Measurements from ENCODE around the gene KIAA1958.
A peak's percentile ranks its signal among the peaks of the same experiment; 100 is the strongest.
"Not testable (repeated sequence)": the region's sequence is repeated elsewhere in the genome, so short reads cannot be mapped to it uniquely, and the experiment has no call there.

KIAA1958 gene

DNA sequence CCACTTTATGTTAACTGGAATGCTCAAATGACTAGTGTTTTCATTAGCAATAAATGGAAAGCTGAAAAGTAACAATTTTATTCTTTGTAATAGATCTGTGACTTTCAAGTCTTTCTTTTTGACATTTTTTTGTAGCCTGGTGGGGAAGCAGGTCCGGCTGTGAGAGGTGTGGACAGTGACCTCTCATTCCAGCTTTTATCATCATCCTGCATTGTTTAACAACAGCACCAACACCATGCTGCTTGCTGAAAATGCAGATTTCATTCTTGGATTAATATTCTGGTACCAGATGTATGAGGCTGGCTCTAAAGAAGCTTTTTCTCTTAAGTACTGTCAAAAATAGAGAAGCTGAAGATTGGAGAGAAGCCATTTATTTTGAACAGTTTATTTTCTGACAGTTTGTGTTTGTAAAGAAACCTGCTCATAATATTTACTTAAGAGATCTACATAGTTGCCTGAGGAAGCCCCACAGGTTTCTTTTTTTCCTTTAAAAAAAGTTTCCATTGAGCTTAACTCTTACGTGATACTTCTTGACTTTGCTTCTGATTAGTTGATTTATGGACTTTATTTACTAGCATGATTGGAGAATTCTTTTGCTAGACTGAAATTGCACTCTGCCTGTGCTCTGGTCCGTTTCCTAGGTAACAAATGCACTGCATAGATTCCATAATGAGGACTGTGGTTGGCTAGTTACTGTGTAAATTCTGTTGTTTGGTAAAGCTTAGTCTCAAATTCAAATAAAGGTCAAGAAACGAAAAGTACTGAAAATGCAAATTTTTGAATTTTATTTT lies 3.4 kb downstream of the KIAA1958 start:
- no peak for DNase-seq

DNA sequence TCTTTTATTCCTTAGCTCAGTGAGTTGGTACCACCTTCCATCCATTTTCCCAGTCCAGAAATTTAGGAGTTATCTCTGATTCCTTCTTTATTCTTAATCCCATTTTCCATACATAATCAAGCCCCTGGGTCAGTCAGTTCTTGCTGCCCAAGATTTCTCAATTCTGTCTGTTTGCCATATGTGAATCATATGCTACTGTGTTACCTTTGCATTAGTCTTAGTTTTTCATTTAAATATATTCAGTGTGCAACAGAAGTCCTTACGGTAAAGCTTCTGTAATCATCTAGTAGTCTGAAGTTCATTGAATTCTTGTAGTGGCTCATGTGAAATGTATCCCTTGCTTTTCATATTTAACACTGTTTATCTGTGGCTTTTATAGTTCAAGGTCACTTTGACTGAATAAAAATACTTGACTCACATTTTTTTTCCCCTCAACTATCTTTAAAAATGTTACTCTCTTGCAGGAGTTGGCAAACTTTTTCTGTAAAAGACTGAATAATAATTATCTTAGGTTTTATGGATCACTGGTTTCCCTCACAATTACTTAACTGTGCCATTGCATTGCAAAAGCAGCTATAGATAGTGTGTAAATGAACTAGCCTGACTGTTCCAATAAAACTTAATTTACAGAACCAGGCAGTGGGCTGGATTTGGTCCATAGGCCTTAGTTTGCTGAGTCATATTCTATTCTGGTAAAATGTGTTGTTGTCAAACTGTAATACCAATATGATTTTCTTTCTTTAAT lies 6.9 kb downstream of the KIAA1958 start:
- no peak for DNase-seq

DNA sequence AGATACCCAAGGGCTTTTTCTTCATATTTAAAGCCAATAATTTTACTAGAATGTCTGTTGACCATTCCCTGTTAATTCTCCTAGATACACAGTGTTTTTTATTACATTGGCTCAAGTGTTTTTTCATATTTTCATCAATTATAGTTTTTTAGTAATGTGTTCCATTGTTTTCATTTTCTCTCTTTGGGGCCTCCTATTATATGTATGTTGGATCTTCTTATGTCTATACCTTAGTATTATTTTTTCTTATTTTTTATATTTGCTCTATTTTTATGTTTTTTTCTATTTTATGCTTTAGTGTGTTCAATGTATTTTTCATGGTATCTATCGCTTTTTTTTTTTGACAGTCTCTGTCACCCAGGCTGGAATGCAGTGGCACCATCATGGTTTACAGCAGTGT lies 7.5 kb downstream of the KIAA1958 start:
- DNase-seq: no peak

DNA sequence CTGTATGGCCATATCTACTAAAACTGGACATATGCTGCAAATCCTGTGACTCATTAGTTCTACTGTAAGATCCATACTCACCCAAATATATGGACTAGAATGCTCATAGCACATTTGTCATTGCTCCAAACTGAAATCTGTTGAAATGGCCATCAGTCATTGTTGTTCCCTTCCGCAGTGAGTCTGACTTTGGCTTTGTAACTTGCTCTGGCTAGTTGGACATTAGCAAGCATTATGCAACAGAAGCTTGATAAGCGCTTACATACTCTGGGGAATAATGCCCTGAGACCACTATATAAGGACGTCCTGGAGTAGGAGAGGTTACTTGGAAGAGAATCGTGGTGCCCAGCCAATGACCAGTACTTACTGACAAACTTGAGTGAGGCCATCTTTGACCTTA lies 9.0 kb downstream of the KIAA1958 start:
- DNase-seq: no peak

DNA sequence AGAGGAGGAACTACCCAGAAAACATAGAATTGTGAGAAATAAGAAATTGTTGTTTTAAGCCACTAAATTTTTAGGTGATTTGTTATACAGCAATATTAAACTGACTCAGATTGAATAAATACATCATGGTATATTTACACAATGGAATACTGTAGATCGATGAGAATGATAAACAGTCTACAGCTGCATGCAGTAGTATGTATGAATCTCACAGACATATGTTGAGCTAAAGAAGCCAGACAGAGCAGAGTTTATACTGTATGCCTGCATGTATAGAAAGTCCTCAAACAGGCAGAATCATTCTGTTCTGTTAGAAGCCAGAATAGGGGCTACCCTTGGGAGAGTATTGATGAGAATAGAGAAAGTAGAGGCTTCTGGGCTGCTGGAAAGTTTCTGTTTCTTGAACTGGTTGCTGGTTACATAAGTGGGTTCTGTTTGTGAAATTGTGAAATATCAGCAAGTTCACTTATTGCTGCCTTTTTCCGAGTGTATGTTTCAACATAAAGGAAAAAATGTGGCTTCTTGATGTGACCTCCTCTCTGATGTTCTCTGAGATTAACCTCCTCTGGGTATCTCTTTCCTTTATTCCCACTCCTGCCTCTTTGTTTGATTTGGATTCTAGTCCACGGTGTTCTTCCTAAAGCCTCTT lies 9.6 kb downstream of the KIAA1958 start:
- DNase-seq: peak; percentile 76 to 78

DNA sequence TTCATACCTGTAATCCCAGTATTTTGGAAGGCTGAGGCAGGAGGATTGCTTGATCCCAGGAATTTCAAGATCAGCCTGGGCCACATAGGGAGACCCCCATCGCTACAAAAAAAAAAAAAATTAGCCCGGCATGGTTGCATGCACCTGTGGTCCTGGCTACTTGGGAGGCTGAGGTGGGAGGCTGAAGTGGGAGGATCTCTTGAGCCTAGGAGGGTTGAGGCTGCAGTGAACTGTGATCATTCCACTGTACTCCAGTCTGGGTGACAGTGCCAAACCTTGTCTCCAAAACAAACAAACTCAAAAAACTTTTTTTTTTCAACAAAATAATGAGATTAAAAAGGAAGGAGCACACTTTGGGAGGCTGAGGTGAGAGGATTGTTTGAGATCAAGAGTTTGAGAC lies 14.2 kb downstream of the KIAA1958 start:
- no peak for DNase-seq

DNA sequence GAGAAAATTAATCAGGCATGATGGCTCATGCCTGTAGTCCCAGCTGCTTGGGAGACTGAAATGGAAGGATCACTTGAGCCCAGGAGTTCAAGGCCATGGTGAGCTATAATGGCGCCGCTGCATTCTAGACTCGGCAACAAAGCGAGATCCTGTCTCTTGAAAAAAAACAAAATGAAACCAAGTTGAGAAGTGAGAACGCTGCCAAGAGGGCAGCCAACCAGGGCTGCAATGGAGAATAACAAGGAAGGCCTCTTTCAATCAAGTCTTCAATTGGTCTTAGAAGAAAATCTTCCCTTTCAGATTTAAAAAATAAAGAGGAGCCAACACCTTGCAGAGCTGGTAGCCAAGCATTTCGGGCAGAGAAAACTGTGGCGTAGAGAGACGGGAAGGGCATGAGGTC lies 14.7 kb downstream of the KIAA1958 start:
- no peak for DNase-seq

DNA sequence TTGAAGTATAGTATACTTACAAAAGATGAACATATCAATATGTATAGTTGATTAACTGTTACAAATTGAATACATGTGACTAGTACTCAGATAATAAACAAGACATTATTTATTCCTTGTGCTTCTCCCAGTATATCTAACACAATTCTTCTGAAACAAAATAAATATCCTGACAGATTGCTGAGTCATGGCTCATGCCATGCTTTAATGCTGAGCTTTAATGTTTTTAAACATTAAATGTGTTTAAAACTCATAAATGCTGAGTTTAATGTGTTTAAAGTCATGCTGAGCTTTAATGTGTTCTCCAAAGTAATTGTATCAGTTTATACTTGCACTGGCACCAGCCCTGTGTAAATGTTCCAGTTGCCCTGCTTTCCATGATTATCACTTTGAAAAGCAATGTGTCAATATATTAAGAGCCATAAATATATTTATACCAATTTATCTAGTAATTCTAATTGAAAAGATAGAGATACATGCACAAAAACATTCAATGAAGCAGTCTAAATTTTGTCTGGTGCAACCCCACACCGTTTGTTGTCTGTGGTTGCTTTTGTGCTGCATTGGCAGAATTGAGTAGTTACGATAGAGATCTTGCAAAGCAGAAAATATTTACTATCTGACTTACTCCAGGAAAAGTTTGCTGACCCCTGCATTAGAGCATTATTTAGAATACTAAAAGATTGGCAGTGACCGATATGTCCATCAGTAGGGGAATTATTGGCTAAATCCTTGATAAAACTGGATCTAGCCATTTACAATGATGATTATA lies 15.7 kb downstream of the KIAA1958 start:
- DNase-seq: no peak

DNA sequence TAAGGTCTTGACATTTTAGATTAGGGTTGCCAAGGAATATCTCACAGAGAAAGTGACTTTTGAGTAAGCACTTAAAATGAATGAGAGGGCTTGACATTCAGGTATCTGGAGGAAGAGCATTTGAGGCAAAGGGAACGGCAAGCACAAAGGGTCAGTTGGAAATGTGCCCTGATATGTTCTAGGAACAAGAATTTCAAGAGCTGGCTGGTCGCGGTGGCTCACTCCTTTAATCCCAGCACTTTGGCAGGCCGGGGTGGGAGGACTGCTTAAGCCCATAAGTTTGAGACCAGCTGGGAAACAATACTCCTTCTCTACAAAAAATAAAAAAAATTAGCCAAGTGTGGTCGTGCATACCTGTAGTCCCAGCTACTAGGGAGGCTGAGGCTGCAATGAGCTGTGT lies 16.5 kb downstream of the KIAA1958 start:
- no peak for DNase-seq

DNA sequence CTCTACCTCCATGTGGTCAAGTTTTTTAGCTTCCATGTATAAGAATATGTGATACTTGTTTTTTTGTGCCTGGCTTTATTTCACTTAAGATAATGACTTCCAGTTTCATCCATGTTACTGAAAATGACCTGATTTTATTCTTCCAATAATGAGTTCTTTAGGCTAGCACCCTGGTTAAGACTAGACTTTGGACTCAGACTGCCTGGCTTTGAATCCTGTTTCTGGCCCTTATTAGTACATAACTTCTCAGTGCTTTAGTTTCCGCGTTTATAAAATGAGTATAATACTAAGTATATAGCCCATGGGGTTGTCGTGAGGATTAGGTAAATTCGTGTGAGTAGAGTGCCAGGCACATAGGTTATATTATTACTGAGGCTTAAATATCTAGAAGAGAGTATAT lies 18.5 kb downstream of the KIAA1958 start:
- DNase-seq: no peak

DNA sequence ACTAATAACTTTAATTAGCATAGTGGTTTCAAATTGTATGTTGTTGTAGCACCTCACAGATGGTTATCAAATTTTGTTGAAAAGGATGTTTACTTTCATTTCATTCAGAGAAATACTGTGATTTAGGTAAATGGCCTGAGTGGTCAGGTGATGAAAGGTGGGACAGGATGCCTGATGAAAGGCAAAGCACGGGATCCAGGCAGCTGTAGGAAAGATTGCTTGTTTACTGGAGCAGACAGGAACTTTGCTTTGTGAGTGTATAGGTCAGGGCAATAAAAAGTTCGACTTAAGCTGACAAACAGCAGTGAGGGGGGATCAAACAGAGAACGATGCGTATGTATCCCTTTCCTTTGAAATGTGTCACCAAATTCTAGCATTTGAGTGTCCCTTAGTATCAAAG lies 19.0 kb downstream of the KIAA1958 start:
- DNase-seq: no peak

DNA sequence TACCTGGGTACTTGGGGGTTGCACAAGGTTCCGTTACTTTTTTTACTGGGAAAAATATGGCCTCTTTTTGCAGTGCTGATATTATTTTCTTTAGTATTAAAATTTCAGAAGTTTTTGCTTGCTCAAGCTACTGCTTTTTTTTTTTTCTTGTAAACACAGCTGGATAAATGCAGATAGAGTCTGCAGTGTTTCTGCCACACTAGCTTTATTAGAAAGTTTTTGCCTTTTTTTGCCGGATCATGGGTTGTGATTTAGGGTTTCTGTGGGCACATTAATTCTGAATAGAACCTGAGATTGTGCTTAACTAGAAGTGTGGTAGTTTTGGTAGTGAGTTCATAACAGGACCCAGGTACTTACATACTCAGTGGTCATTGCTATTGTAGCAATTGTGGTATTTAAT lies 19.9 kb downstream of the KIAA1958 start:
- DNase-seq: no peak

DNA sequence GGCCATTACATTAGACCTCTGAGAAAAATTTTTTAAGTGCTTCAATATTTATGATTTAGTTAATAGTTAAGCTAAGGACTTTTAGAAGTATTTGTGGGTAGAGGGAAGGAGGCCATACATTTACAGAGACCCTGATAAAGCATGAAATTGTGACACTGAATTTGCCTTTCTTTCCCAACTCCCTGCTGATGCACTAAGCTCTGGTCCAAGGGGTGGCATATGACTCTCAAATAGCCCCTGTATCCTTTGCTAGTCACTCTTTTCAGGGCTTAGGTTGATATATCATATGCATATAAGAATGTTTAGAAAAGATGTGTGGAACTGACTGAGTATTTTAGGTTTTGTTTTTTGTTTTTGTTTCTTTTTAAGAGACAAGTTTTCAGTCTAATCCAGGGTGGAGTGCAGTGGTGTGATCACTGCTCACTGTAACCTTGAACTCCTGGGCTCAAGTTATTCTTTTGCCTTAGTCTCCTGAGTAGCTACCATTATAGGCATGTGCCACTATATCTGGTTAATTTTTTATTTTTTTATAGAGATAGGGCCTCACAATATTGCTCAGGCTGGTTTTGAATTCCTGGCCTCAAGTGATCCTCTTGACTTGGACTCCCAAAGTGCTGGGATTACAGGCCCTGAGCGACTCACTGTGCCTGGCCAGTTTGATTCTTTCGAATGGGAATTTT lies 20.5 kb downstream of the KIAA1958 start:
- no peak for DNase-seq

DNA sequence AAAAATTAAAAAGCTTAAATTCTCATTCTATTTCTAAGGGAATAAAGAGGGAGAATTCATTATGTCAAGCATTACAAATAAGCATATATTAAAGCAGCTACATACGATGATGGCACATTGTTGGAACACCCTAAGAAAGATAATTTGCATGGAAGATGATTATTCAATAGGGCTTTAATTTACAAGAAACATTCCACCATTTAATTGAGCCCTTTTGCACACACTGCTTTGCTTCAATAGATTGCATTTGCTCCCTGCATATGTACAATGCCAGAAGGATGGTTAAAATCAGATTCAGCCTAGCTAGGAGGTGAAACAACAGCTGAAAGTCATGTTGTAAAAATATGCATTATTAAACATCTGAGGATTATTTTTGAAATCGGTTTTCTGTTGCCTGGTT lies 21.8 kb downstream of the KIAA1958 start:
- no peak for DNase-seq

DNA sequence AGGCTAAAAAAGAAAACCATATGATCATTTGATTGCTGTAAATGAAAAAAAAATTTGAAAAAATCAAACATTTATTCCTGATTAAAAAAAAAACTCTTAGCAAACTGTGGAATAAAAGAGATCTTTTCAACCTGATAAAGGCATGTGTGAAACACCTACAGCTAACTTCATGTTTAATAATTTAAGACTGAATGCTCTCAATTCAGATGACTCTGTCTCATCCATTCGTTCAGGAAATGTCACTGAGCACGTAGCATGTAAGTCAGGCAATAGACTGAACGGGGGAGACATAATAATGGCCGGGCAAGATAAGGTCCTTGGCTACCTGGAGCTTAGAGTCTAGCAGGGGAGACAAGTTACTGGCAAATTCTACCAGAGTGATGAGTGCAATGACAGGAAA lies 25.8 kb downstream of the KIAA1958 start:
- DNase-seq: not testable (repeated sequence)

DNA sequence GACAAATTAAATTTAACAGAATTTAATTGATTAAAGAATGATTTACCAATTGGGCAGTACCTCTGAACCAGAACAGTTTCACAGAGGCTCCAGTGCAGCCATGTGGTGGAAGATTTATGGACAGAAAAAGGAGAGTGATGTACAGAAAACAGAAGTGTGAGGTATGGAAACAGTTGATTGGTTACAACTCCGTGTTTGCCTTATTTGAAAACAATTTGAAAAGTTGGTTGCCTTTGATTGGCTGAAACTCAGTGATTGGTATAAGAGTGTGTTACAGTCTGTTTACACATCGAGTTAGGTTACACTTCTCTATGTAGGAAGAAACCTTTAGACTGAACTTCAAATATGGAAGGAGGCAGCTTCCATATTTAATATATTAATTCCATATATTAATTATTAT lies 30.1 kb downstream of the KIAA1958 start:
- no peak for DNase-seq

DNA sequence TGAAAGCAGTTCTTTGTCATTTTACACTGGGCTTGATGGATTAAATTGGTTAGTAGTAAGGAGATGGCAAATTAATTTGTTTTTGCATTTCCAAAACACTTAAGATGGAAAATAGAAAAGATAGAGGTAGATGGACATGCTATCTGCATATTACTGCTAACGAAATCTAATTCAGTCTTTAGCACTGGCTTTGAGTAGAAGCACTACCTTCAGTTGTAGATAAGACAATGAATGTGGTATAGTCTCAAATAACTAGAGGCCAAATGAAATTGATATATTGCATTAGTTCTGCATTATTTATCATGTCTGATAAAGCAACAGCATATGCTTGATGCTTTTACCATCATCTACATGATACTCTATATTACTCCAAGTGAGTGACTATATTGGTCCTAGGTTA lies 33.4 kb downstream of the KIAA1958 start:
- DNase-seq: no peak

DNA sequence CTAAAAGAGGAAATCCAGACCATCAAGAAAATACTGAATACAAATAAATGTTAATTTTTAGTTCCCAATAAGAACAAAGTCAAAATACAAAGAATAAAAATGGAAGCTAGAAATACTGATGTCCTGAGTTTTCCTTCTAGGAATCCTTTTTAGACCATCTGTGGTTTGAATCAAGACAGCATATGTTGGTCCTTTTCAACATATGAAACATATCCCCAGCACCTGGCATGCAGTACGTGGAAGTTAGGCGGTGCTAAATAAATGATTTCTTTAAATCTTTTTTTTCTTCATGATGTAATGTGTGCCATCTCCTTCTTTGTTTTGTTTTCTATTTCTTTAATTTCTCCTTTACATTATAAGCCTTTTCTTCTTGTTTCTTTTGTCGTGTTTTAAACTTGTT lies 34.0 kb downstream of the KIAA1958 start:
- DNase-seq: no peak

DNA sequence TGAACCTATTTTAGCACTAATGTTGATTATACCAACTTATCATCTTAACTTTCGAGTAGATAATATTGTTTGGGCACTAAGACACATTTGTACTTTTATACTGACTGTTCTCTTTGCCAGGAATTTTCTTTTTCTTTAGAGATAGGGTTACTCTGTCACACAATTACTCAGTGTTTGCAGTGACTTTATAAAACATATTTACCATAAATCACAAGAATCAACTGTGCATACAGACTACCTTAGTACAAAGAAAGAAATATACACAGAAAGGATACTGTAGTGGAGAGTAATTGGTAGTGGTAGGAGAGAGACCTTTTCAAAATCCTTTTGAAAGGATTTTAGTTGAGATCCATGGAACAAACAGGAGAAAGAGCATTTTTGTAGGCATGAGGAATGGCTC lies 40.3 kb downstream of the KIAA1958 start:
- DNase-seq: no peak

DNA sequence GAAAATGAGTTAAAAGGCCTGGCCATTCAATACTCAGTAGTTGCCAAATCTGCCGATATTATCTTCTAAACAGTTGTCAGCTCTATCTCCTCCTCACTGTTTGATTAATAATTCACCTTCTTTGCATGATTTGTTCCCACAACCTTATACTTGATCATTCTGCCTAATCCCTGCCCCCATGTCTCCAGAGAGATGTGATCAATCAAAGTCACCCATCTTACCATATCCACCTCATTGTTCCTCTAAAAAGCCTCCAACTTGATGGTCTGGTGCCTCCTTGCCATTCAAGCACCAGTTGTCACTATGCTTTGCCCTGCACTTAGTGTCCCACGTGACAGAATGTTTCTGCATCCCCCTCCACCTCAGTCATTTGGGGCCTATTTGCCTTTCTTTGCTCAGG lies 41.3 kb downstream of the KIAA1958 start:
- no peak for DNase-seq

DNA sequence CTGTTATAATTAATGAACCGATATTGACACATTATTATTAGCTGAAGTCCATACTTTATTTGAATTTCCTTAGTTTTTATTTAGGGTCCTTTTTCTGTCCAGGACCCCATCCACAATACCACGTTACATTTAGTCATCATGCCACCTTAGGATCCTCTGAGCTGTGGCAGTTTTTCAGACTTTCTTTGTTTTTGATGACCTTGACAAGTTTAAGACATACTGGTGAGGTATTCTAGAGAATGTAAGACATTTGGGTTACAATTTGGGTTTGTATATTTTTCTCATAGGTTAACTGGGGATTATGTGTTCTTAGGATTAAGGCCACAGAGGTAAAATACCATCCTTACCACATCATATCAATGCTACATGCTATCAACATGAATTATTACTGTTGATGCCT lies 42.7 kb downstream of the KIAA1958 start:
- no peak for DNase-seq

DNA sequence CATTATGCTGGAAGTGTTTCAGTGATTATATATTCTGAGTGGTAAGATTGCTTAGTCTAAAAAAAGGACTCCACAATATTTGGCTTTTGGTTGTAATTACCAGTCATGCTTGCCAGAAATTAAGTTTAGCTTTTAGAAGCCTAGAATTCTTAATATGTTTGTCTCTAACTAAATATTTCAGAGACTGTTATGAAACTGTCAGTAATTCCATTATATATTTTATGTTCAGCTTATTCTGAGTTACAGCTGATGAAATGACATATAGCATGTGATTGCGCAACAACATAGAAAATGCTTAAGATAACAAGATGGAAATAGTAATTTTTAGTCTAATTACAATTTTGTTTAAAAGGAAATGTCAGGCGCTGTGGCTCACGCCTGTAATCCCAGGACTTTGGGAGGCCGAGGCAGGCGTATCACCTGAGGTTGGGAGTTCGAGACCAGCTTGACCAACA lies 44.2 kb downstream of the KIAA1958 start:
- no peak for DNase-seq
